GM12878 (cell line): Measurements from ENCODE around the gene NTM. TPM values are rescaled to one million over a fixed set of nuclear protein-coding genes. Genes with fewer than 3 reads are reported as not detected.

ENCODE experiments used
- ATAC-seq: fragments of 200-7000 bp; cut with Tn5 transposase; 3 replicates; pipeline ENCODE4 v1.9.1; 2020; ENCODE audit warnings: mild to moderate bottlenecking, moderate library complexity
- BruUV-seq: library from RNA; stranded (reverse); fragments of 400-500 nt; replicated peaks from 2 replicates; lab custom pipeline; 2021; lab: Mats Ljungman, UMichigan
- CTCF ChIA-PET: fragments of 300-600 bp; sonication (Branson Sonifier 250); formaldehyde crosslinking; extraction: SDS; loops from one replicate; lab custom pipeline; 2021; ENCODE audit warnings: inconsistent platforms; lab: Yijun Ruan, JAX
- POLR2A ChIA-PET: fragments of 350-600 bp; formaldehyde crosslinking; extraction: SDS; loops from one replicate; lab custom pipeline; 2021; ENCODE audit warnings: inconsistent platforms; lab: Charles Lee
- RAD21 ChIA-PET: fragments of 300-600 bp; sonication (Branson Sonifier 250); formaldehyde crosslinking; loops from one replicate; lab custom pipeline; 2023; ENCODE audit warnings: antibody characterized with exemption; ENCODE audit not compliant: unreplicated experiment; lab: Charles Lee
- SMC1A ChIA-PET: fragments of 300-600 bp; sonication (Branson Sonifier 250); formaldehyde crosslinking; loops from one replicate; lab custom pipeline; 2023; ENCODE audit not compliant: unreplicated experiment, uncharacterized antibody; lab: Charles Lee
- DNase-seq: peaks from one replicate; pipeline ENCODE4 v3.0.0-alpha.2; 2011; ENCODE audit warnings: low read depth, low spot score
- FAIRE-seq: peaks from 3 replicates; lab custom pipeline; 2011; peaks lifted over from hg19 to GRCh38; lab: Jason Lieb, UNC
- H2AFZ ChIP-seq: 2 replicates; pipeline ENCODE4 v1.6.0; 2011; ENCODE audit warnings: low read depth, low read length, control low read depth; ENCODE audit not compliant: control insufficient read depth
- H3K27ac ChIP-seq: 2 replicates; pipeline ENCODE4 v1.5.1; 2011; ENCODE audit warnings: control low read depth; ENCODE audit not compliant: control insufficient read depth, insufficient read depth
- H3K27me3 ChIP-seq, 2 experiments: replicated peaks in 1 of 2; 2 replicates each; pipeline versions ENCODE4 v1.6.0 to v1.6.1; 2011; ENCODE audit warnings: low read length in 1 of 2; ENCODE audit not compliant: control insufficient read depth in 2 of 2, insufficient read depth in 2 of 2
- H3K36me3 ChIP-seq, 2 experiments: 2 replicates each; pipeline ENCODE4 v1.5.1; 2011; ENCODE audit warnings: low read length in 1 of 2; ENCODE audit not compliant: control insufficient read depth in 2 of 2, insufficient read depth in 2 of 2
- H3K4me1 ChIP-seq: 2 replicates; pipeline ENCODE4 v1.6.1; 2011; ENCODE audit warnings: mild to moderate bottlenecking, low read length, moderate library complexity, mixed read lengths; ENCODE audit not compliant: control insufficient read depth, insufficient read depth
- H3K4me2 ChIP-seq: 2 replicates; pipeline ENCODE4 v1.6.0; 2011; ENCODE audit warnings: control low read depth; ENCODE audit not compliant: control insufficient read depth, insufficient read depth
- H3K4me3 ChIP-seq: fragments of 200-600 bp; sonication (generic); 2 replicates; pipeline ENCODE4 v1.5.1; 2016
- H3K79me2 ChIP-seq: 2 replicates; pipeline ENCODE4 v1.6.0; 2011; ENCODE audit warnings: low read length; ENCODE audit not compliant: control insufficient read depth, insufficient read depth
- H3K9ac ChIP-seq: 2 replicates; pipeline ENCODE4 v1.8.0; 2011; ENCODE audit warnings: low read length, control low read depth, mixed read lengths; ENCODE audit not compliant: control insufficient read depth, insufficient read depth
- H3K9me3 ChIP-seq: replicated peaks from 3 replicates; pipeline ENCODE4 v1.5.1; 2011; ENCODE audit warnings: mild to moderate bottlenecking, low read length; ENCODE audit not compliant: control insufficient read depth, insufficient read depth
- H4K20me1 ChIP-seq: 2 replicates; pipeline ENCODE4 v1.6.0; 2011; ENCODE audit not compliant: control insufficient read depth, insufficient read depth
- CEBPB ChIP-seq, 2 experiments: fragments of 150-350 bp in 1 of 2; IDR thresholded peaks; 2 replicates each; pipeline ENCODE4 v1.6.1; 2012 to 2014; ENCODE audit warnings: low read depth in 2 of 2, low read length in 2 of 2, borderline replicate concordance in 1 of 2, inconsistent platforms in 1 of 2
- FOS ChIP-seq: IDR thresholded peaks from 3 replicates; pipeline ENCODE4 v1.6.1; 2011; ENCODE audit warnings: borderline replicate concordance; ENCODE audit not compliant: insufficient read length; ENCODE audit errors: extremely low read depth
- HSF1 ChIP-seq: fragments of 150-350 bp; IDR thresholded peaks from 2 replicates; pipeline ENCODE4 v1.6.1; 2014; ENCODE audit warnings: mild to moderate bottlenecking, low read depth, low read length
- KLF5 ChIP-seq: fragments of 450-650 bp; IDR thresholded peaks from 2 replicates; pipeline ENCODE4 v1.6.1; 2014; ENCODE audit warnings: mild to moderate bottlenecking; ENCODE audit not compliant: partially characterized antibody
- MTA3 ChIP-seq: IDR thresholded peaks from 2 replicates; pipeline ENCODE4 v1.6.1; 2012; ENCODE audit warnings: low read length, inconsistent platforms, borderline replicate concordance
- MYB ChIP-seq: fragments of 150-350 bp; IDR thresholded peaks from 2 replicates; pipeline ENCODE4 v1.6.1; 2014; ENCODE audit warnings: mild to moderate bottlenecking, low read depth, low read length, borderline replicate concordance
- NFYA ChIP-seq: IDR thresholded peaks from 2 replicates; pipeline ENCODE4 v1.6.1; 2011; ENCODE audit warnings: low read depth, mild to moderate bottlenecking, low read length, improper control_type of control experiment, borderline replicate concordance
- POLR2A ChIP-seq: IDR thresholded peaks from 2 replicates; pipeline ENCODE4 v1.6.1; 2011; ENCODE audit warnings: low read depth, mild to moderate bottlenecking, low read length
- STAT3 ChIP-seq: IDR thresholded peaks from 2 replicates; pipeline ENCODE4 v1.6.1; 2011; ENCODE audit warnings: low read depth, low read length, improper control_type of control experiment
- SUZ12 ChIP-seq: fragments of 200-600 bp; sonication (generic); IDR thresholded peaks from one replicate; pipeline ENCODE4 v1.6.1; 2018; ENCODE audit warnings: antibody characterized with exemption, mild to moderate bottlenecking; ENCODE audit not compliant: unreplicated experiment
- YBX1 ChIP-seq: fragments of 450-650 bp; IDR thresholded peaks from 2 replicates; pipeline ENCODE4 v1.6.1; 2016; ENCODE audit warnings: antibody characterized with exemption
- ZNF217 ChIP-seq: fragments of 450-650 bp; IDR thresholded peaks from 2 replicates; pipeline ENCODE4 v1.6.1; 2017; ENCODE audit warnings: antibody characterized with exemption, mild to moderate bottlenecking
- ZNF24 ChIP-seq: fragments of 450-650 bp; IDR thresholded peaks from 2 replicates; pipeline ENCODE4 v1.6.1; 2017; ENCODE audit warnings: antibody characterized with exemption, mild to moderate bottlenecking
- WGBS: methylation state at CpG from one replicate; pipeline ENCODE4 v1.1.6; 2016; ENCODE audit warnings: low lambda C conversion rate; ENCODE audit not compliant: insufficient replicate concordance, insufficient coverage; ENCODE audit errors: missing lambda C conversion rate; 5-methylcytosine and 5-hydroxymethylcytosine counted together
- in situ Hi-C: fragments of 300-500 bp; cut with MboI; formaldehyde crosslinking; loops from 9 replicates; pipeline ENCODE4 v1.14.3; 2018; ENCODE audit warnings: mixed read lengths
- intact Hi-C: fragments of 100-400 bp; cut with micrococcal nuclease; formaldehyde crosslinking; loops from one replicate; pipeline ENCODE4 v1.14.2; 2022; ENCODE audit not compliant: unreplicated experiment
- polyA plus RNA-seq, 11 experiments: library from polyadenylated mRNA; depleted of rRNA in 4 of 11; unstranded in 6 of 11; stranded (reverse) in 5 of 11; fragments of >200 nt; fragmentation: Nextera tagmentation in 4 of 11; fragmentation: Illumina TruSeq in 1 of 11; extraction: Ambion mirVana in 4 of 11; extraction: Trizol in 1 of 11; gene quantifications; 1 replicate in 1 of 11; 2 replicates in 10 of 11; pipeline versions ENCODE4 v1.2.1 to v1.2.3, GENCODE V29; 2011 to 2016; ENCODE audit warnings: inconsistent platforms in 2 of 11, missing spikeins in 2 of 11, low read depth in 1 of 11
- total RNA-seq, 4 experiments: library from RNA; depleted of rRNA in 3 of 4; stranded (reverse); fragments of >200 nt in 3 of 4; fragmentation: Illumina TruSeq in 1 of 4; extraction: Trizol in 1 of 4; gene quantifications; 2 replicates each; pipeline versions ENCODE4 v1.2.1 to v1.2.3, GENCODE V29; 2013 to 2021
- TF ChIP-seq, protein P1 (sequence below): fragments of 450-650 bp; IDR thresholded peaks from 2 replicates; pipeline ENCODE4 v1.6.1; 2016; ENCODE audit warnings: mild to moderate bottlenecking

NTM gene
- total and polyA plus RNA-seq, 10 of the 15 experiments (the other 5 are each of a cell fraction or from before 2014, with no cell fraction given): not detected

DNA sequence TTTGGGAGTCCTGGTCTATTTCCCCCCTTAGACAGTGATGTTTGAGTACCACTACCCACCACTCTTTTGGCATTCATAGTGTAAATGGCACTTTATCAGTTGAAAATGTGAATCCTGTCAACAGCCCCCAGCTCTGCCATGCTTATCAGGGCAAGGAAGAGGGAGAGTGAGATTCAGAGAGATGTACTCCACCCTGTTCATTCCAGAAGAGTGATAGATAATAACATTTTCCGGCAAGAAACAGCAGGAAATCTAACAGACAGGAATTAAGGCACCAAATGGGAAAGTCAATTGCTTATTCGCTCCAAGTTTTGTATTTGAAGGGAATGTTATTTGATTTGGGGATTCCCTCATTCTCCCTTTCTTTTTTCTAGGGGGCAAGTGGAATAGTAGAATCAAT is 681.9 kb downstream of the NTM start:
- TF ChIP-seq NFYA (no peak), MTA3 (no peak), KLF5 (no peak), FOS (no peak), ZNF24 (no peak), YBX1 (no peak), HSF1 (no peak), ZNF217 (no peak), MYB (no peak), CEBPB (IDR thresholded peaks at IDR 0.05; ENCODE audit: borderline replicate concordance in 1 of 2, low read depth in 2 of 2, low read length in 2 of 2) (no peak), STAT3 (no peak), SUZ12 (no peak), POLR2A (no peak)
- TF ChIP-seq, protein P1, sequence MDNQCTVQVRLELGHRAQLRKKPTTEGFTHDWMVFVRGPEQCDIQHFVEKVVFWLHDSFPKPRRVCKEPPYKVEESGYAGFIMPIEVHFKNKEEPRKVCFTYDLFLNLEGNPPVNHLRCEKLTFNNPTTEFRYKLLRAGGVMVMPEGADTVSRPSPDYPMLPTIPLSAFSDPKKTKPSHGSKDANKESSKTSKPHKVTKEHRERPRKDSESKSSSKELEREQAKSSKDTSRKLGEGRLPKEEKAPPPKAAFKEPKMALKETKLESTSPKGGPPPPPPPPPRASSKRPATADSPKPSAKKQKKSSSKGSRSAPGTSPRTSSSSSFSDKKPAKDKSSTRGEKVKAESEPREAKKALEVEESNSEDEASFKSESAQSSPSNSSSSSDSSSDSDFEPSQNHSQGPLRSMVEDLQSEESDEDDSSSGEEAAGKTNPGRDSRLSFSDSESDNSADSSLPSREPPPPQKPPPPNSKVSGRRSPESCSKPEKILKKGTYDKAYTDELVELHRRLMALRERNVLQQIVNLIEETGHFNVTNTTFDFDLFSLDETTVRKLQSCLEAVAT: no peak
- Histone ChIP-seq H2AFZ (no peak overlapping the region), H3K4me3 (no peak overlapping the region), H3K4me2 (no peak overlapping the region), H3K27me3 (peaks cover 3 to 4% of the 10 kb centered on the region in 2 experiments), H3K9me3 (no peaks in the 10 kb centered on the region), H4K20me1 (no peaks in the 10 kb centered on the region), H3K36me3 (no peaks in the 10 kb centered on the region), H3K27ac (no peak overlapping the region), H3K9ac (no peak overlapping the region), H3K4me1 (no peaks in the 10 kb centered on the region), H3K79me2 (no peaks in the 10 kb centered on the region)
- intact Hi-C loops (no loop called here), in situ Hi-C loops (no loop called here)
- ATAC-seq: no peak
- 49% methylated on average over 2 of the region's 2 CpGs for WGBS
- FAIRE-seq: no peak
- ChIA-PET RAD21 (no interaction called here), POLR2A (no interaction called here), SMC1A (no interaction called here), CTCF (interaction anchor here (1.2 kb wide), 1 partner anchor 9 kb away, joined by 4 read pairs; no protein-coding TSS in a partner anchor)
- no peak for DNase-seq
- BruUV-seq: no TSS peak
